ENCODE data around the gene CRYGC. TPM values are rescaled to one million over a fixed set of nuclear protein-coding genes. Genes with fewer than 3 reads are reported as not detected.
"Not testable (repeated sequence)": the region's sequence is repeated elsewhere in the genome, so short reads cannot be mapped to it uniquely, and the experiment has no call there.

CRYGC gene
- total and polyA plus RNA-seq, 9 donors: not detected

DNA sequence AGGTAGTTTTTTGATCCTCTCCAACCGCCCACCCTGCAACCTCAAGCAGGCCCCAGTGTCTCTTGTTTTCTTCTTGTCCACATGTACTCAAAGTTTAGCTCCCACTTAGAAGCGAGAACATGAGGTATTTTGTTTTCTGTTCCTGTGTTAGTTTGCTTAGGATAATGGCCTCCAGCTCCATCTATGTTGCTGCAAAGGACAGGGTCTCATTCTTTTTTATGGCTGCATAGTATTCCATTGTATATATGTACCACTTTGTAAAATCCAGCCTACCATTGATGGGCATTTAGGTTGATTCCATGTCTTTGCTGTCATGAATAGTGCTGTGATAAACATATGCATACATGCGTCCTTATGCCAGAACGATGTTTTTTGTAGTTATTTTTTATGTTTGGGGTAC is 2.5 kb downstream of the CRYGC start:
- no peaks in the 10 kb centered on the region for H3K9me3 ChIP-seq
- no peak overlapping the region for H3K4me3 ChIP-seq
- no peaks in the 10 kb centered on the region for H3K4me1 ChIP-seq (ENCODE audit: insufficient read depth)
- WGBS, 3 donors: 96 to 97% (median 96%) methylated on average over 4 of the region's 4 CpGs
- TF ChIP-seq POLR2A (IDR thresholded peaks at IDR 0.05): no peak
- intact Hi-C loops (cut with DNase I): no loop called here
- no peaks in the 10 kb centered on the region for H3K27me3 ChIP-seq
- no peak overlapping the region for H3K27ac ChIP-seq
- DNase-seq: no peak
- H3K36me3 ChIP-seq: no peaks in the 10 kb centered on the region

DNA sequence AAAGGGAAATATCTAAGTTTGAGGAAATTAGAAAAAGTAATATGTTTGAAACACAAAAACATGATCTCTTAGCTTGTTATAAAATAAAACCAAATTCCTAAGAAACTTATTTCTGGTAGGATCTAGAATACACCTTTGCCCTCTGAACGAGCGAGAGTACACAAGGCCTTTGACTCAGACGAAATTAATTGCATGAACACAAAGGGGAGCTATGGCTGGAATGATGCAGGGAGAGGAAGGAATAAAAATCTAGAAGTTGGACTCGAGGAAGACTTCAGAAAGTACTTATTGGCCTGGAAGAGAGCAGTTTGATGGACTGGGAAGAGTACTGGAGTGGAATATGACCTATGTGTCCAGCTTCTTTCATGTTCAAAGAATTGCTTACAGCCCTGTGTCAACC is 4.4 kb downstream of the CRYGC start:
- Histone ChIP-seq H3K27ac (no peak overlapping the region), H3K9me3 (no peaks in the 10 kb centered on the region), H3K36me3 (no peaks in the 10 kb centered on the region), H3K4me3 (no peak overlapping the region), H3K4me1 (ENCODE audit: insufficient read depth) (no peaks in the 10 kb centered on the region), H3K27me3 (no peaks in the 10 kb centered on the region)
- TF ChIP-seq EP300 (IDR thresholded peaks at IDR 0.05): no peak
- no peak for TF ChIP-seq POLR2A (IDR thresholded peaks at IDR 0.05)
- TF ChIP-seq, protein P1, sequence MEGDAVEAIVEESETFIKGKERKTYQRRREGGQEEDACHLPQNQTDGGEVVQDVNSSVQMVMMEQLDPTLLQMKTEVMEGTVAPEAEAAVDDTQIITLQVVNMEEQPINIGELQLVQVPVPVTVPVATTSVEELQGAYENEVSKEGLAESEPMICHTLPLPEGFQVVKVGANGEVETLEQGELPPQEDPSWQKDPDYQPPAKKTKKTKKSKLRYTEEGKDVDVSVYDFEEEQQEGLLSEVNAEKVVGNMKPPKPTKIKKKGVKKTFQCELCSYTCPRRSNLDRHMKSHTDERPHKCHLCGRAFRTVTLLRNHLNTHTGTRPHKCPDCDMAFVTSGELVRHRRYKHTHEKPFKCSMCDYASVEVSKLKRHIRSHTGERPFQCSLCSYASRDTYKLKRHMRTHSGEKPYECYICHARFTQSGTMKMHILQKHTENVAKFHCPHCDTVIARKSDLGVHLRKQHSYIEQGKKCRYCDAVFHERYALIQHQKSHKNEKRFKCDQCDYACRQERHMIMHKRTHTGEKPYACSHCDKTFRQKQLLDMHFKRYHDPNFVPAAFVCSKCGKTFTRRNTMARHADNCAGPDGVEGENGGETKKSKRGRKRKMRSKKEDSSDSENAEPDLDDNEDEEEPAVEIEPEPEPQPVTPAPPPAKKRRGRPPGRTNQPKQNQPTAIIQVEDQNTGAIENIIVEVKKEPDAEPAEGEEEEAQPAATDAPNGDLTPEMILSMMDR (IDR thresholded peaks at IDR 0.05): no peak
- intact Hi-C loops (cut with DNase I): no loop called here
- WGBS, 3 donors: 92 to 95% (median 93%) methylated on average over 4 of the region's 4 CpGs
- DNase-seq: no peak

DNA sequence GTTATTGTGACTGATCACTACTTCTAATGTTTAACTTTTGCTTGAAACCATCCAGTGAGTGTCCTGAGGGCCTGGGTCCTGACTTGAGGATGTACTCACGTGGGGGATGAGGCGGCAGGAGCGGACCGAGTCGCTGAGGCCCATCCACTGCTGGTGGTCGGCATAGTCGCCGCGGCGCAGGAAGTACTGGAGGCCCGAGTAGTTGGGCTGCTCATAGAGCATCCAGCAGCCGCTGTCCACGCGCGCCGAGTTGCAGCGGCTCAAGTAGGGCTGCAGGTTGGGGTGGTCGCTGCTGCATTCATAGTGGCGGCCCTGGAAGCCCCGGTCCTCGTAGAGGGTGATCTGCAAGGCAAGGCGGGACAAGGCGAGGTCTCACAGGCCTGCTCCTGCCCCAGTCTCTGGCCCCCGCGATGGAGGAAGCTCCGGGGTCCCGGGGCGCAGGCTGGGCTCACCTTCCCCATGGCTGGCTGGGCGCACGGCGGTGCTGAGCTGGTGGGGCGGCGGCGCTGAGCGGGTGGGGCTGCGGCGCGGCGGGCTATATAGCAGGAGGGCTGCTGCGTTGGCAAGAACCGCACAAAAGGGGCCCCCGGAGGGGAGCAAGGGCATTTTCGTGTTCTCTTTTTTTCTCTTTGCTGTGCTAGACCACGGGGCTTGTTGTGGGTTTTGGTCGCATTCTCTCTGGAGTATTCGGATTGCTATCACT is 5.5 kb downstream of the CRYGC start, which contains the start of gene CRYGD:
Gene CRYGD (minus strand): TSS at position 512 of the 703 bp plus-strand sequence. CDS start 51 bp downstream, at position 461.
- H3K36me3 ChIP-seq; intact Hi-C loops (cut with DNase I); H3K4me1 ChIP-seq (ENCODE audit: insufficient read depth); H3K27ac ChIP-seq; H3K27me3 ChIP-seq; H3K9me3 ChIP-seq: not testable (repeated sequence)
- peak within 1 kb of the TSS; percentile 19 for H3K4me3 ChIP-seq
- 5 to 10% (median 7%) methylated on average over 45 to 46 of the region's 46 CpGs for WGBS, 3 donors
- DNase-seq: peak in 2 of 5 donors; percentile 39 to 51

DNA sequence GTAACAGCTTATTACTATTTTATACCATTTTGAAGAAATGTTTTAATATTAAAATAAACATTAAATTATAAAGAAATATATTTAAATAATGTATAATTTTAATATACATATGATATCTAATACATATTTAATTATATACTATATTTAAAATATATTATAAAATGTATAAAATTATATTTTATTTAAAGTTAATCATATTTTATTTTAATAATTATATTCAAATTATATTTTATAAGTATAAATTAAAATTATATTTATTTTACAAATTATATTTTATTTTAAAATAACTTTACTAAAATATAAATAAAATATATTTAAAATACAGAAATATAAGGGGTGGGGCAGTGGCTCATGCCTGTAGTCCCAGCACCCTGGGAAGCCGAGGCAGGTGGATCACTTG is 7.4 kb downstream of the CRYGC start:
- Histone ChIP-seq H3K4me3 (no peak overlapping the region), H3K4me1 (ENCODE audit: insufficient read depth) (no peaks in the 10 kb centered on the region), H3K27ac (no peak overlapping the region), H3K36me3 (no peaks in the 10 kb centered on the region), H3K27me3 (no peaks in the 10 kb centered on the region), H3K9me3 (no peaks in the 10 kb centered on the region)
- TF ChIP-seq EP300 (IDR thresholded peaks at IDR 0.05) (no peak), POLR2A (IDR thresholded peaks at IDR 0.05) (no peak)
- TF ChIP-seq, protein P1 (IDR thresholded peaks at IDR 0.05): no peak
- DNase-seq: no peak
- 90 to 95% (median 94%) methylated on average over 1 of the region's 1 CpG for WGBS, 3 donors
- intact Hi-C loops (cut with DNase I): no loop called here

DNA sequence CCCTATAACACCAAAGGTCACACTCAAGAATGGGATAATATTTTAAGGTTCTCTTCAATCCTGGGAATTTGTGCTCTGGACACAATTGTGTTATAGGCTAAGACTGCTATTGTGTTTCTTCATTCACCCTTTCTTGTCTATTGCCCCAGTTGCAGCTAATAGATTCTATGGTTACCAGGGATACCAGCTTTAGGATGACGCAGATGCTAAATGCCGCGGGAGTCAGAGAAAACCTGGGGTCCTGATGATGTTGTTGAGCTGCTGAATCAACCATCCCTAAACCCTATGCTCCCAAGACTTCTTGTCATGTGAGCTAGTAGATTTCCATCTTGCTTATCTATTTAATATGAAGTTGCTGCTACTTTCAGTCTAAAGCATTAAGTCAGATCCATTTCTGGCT is 10.7 kb downstream of the CRYGC start:
- H3K9me3 ChIP-seq: no peaks in the 10 kb centered on the region
- no peaks in the 10 kb centered on the region for H3K36me3 ChIP-seq
- TF ChIP-seq POLR2A (IDR thresholded peaks at IDR 0.05) (no peak), EP300 (IDR thresholded peaks at IDR 0.05) (no peak)
- TF ChIP-seq, protein P1 (IDR thresholded peaks at IDR 0.05): no peak
- no peaks in the 10 kb centered on the region for H3K4me1 ChIP-seq (ENCODE audit: insufficient read depth)
- no peak for DNase-seq
- intact Hi-C loops (cut with DNase I): no loop called here
- H3K27ac ChIP-seq: no peak overlapping the region
- H3K4me3 ChIP-seq: no peak overlapping the region
- WGBS, 3 donors: 96 to 99% (median 96%) methylated on average over 3 of the region's 3 CpGs
- no peaks in the 10 kb centered on the region for H3K27me3 ChIP-seq

DNA sequence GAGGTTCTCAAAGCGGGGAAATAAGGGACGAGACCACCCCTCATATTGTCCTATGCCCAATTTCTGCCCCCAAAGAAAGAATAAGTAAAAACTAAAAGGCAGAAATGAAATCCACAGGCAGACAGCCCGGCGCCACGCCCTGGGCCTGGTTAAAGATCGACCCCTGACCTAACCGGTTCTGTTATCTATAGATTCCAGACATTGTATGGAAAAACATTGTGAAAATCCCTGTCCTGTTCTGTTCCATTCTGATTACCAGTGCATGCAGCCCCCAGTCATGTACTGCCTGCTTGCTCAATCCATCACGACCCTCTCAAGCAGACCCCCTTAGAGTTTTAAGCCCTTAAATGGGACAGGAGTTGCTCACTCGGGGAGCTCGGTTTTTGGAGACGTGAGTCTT is 12.2 kb downstream of the CRYGC start:
- H3K4me1 ChIP-seq (ENCODE audit: insufficient read depth); DNase-seq; H3K27ac ChIP-seq; H3K27me3 ChIP-seq; H3K9me3 ChIP-seq; H3K36me3 ChIP-seq; intact Hi-C loops (cut with DNase I); H3K4me3 ChIP-seq: not testable (repeated sequence)
- 94 to 97% (median 96%) methylated on average over 11 of the region's 11 CpGs for WGBS, 3 donors

Measured in ovary (tissue), 9 donors.